ENCODE results near the gene ABCB8. TPM values are rescaled to one million over a fixed set of nuclear protein-coding genes. Genes with fewer than 3 reads are reported as not detected.
A peak's percentile ranks its signal among the peaks of the same experiment; 100 is the strongest.

Gene ABCB8
- total and polyA plus RNA-seq, 2 of the 4 experiments (the other 2 are of a cell fraction): 16.3 to 26.8 TPM

DNA sequence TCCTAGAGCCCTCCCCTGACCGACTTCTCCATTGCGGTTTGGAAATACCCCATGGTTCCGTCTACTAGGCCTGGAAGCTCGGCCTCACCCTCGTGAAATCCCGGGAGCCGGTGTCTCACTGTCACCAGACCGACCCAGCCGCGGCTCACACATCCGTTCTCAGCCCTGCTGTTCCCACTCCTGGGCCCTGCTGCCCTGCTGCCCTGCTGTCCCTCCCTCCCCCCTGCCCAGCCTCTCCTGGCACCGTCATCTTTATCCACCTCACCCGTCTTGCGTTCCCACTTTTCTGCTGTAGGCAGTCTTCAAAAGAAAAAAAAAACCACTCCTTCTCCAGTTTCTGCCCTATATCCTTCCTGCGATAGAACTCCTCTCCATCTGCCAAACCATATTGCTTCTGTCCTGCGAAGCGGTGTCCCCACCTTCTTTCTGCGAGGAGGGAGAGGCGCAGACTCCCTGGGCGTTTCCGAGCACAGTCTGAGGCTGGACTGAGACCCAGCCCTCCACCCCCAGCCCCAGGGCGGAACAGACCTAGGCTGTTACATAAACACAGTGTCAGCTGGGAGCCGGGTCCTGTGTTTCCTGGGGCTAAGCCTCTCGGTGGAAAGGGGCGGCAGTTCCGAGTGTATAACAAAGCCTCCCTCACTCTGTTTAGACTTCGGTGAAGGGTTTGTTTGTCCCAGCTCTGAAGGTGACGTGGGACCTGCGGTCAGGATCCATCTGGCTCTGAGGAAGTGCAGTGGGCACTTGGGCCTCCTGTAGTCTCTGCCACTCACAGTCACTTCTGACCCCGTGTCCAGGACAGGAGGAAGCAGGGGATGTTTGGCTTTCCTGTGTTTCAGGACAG lies 60.8 kb downstream of the ABCB8 start (continued):
- TF ChIP-seq RFX5 (IDR thresholded peaks at IDR 0.05; ENCODE audit: low read depth, low read length): no peak
- TF ChIP-seq, protein P1, sequence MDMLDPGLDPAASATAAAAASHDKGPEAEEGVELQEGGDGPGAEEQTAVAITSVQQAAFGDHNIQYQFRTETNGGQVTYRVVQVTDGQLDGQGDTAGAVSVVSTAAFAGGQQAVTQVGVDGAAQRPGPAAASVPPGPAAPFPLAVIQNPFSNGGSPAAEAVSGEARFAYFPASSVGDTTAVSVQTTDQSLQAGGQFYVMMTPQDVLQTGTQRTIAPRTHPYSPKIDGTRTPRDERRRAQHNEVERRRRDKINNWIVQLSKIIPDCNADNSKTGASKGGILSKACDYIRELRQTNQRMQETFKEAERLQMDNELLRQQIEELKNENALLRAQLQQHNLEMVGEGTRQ (IDR thresholded peaks at IDR 0.05; ENCODE audit: low read depth, low read length): 0 out of 2 replicates have a peak, but pooled peaks have one; percentile 15
